ENCODE results near the gene CTDSPL. TPM values are rescaled to one million over a fixed set of nuclear protein-coding genes. Genes with fewer than 3 reads are reported as not detected.

Gene CTDSPL
- total RNA-seq, 1 experiment from 2014 or later: 34.4 TPM

DNA sequence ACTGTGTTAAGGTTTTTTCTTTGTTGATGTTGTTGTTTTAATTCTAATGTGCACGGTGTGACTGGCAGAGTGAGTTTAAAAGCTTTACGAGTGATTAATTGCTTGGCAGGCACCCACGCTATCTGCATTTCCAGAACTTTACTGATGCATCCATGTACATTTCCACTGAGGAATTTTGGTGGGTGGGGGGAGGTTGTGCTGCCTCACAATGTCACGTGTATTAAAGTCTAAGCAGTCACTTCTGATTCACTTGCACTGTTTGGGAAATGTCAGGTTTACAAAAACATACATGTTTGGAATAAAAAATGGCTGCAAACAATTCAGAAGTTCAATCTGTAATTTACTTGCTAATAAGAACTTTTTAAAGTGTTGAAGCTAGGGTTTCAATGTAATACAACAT, 38.5 kb upstream of the CTDSPL start:
- no TSS peak for BruUV-seq (replicated peaks)
- ATAC-seq (no peak), DNase-seq (ENCODE audit: low read depth, low spot score) (no peak)
- Histone ChIP-seq H4K20me1 (ENCODE audit: insufficient read depth) (no peaks in the 10 kb centered on the region), H3K36me3 (ENCODE audit: control insufficient read depth in 1 of 2, insufficient read depth in 2 of 2, low read length in 2 of 2) (no peaks in the 10 kb centered on the region), H3K79me2 (ENCODE audit: insufficient read depth, low read length) (no peaks in the 10 kb centered on the region), H3K4me2 (ENCODE audit: low read length) (no peak overlapping the region), H3K4me3 (replicated peaks in 1 of 2; ENCODE audit: low read depth in 1 of 2, low read length in 2 of 2) (no peak overlapping the region), H3K4me1 (ENCODE audit: control insufficient read depth in 1 of 2, insufficient read depth in 2 of 2, low read length in 2 of 2) (no peaks in the 10 kb centered on the region), H3K27ac (ENCODE audit: low read depth, low read length) (no peak overlapping the region), H3K27me3 (ENCODE audit: insufficient read depth, low read length) (peaks cover 54% of the 10 kb centered on the region), H2AFZ (ENCODE audit: low read depth, low read length, poor library complexity, severe bottlenecking) (no peak overlapping the region), H3K9me3 (ENCODE audit: control insufficient read depth in 1 of 2, insufficient read depth in 1 of 2, low read depth in 1 of 2, low read length in 2 of 2) (no peaks in the 10 kb centered on the region), H3K9ac (ENCODE audit: low read length) (no peak overlapping the region), H3K9me2 (ENCODE audit: insufficient read depth) (no peaks in the 10 kb centered on the region)
- ChIA-PET CTCF (no interaction called here), POLR2A (no interaction called here), RAD21 (ENCODE audit: low non-redundant PET in 1 of 2, low total read pairs in 2 of 2, uncharacterized antibody in 2 of 2, unreplicated experiment in 2 of 2) (no interaction called here)
- intact Hi-C loops (cut with micrococcal nuclease): no loop called here
- no peak for TF ChIP-seq SRF (IDR thresholded peaks at IDR 0.05; ENCODE audit: low read depth)
- no peak for TF ChIP-seq EZH2phosphoT487 (IDR thresholded peaks at IDR 0.05; ENCODE audit: borderline replicate concordance)
- no peak for TF ChIP-seq RAD21 (IDR thresholded peaks at IDR 0.05; ENCODE audit: low read depth)
- TF ChIP-seq POLR2A (IDR thresholded peaks at IDR 0.05; ENCODE audit: borderline replicate concordance, extremely low read depth, insufficient read depth, insufficient read length): no peak
- TF ChIP-seq ELF1 (IDR thresholded peaks at IDR 0.05; ENCODE audit: borderline replicate concordance, low read depth): no peak
- TF ChIP-seq FOSL1 (IDR thresholded peaks at IDR 0.05; ENCODE audit: low read depth): no peak

DNA sequence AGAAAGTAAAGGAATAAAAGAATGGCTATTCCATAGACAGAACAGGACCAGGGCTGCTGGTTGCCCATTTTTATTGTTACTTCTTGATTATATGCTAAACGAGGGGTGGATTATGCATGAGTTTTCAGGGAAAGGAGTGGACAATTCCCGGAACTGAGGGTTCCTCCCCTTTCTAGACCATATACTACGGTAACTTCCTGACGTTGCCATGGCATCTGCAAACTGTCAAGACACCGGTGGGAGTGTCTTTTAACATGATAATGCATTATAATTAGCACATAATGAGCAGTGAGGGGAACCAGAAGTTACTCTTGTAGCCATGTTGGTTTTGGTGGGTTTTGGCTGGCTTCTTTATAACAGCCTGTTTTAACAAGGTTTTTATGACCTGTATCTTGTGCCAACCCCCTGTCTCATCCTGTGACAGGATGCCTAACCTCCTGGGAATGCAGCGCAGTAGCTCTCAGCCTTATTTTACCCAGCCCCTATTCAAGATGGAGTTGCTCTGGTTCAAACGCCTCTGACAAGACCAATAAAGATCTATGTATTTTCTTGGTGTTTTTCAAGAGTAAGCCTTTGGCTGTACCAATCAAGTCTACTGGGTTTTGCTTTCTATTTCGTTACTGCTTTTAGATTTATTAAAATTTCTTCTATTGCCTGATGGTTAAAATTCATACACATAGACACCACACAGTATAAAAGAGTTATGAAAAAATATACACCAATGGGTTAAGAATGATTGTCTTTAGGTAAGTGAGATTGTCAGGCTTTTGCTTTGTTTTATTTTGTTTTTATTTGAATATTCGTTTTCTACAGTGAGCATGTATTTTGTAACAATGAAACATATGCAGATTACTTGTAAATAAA, 37.4 kb upstream of the CTDSPL start:
- no peaks in the 10 kb centered on the region for H3K36me3 ChIP-seq (ENCODE audit: control insufficient read depth in 1 of 2, insufficient read depth in 2 of 2, low read length in 2 of 2)
- POLR2A ChIA-PET: no interaction called here
- BruUV-seq (replicated peaks): no TSS peak
- H3K9ac ChIP-seq (ENCODE audit: low read length): no peak overlapping the region
- no peak overlapping the region for H3K27ac ChIP-seq (ENCODE audit: low read depth, low read length)
- TF ChIP-seq ELF1 (IDR thresholded peaks at IDR 0.05; ENCODE audit: borderline replicate concordance, low read depth): no peak
- no peak for TF ChIP-seq ZFX (IDR thresholded peaks at IDR 0.05)
- TF ChIP-seq CBX3 (IDR thresholded peaks at IDR 0.05; ENCODE audit: low read depth): no peak
- no peak for TF ChIP-seq RAD21 (IDR thresholded peaks at IDR 0.05; ENCODE audit: low read depth)
- TF ChIP-seq SIN3A (IDR thresholded peaks at IDR 0.05; ENCODE audit: low read depth): no peak
- no peaks in the 10 kb centered on the region for H3K9me2 ChIP-seq (ENCODE audit: insufficient read depth)
- no peak overlapping the region for H3K4me3 ChIP-seq (replicated peaks in 1 of 2; ENCODE audit: low read depth in 1 of 2, low read length in 2 of 2)
- H2AFZ ChIP-seq (ENCODE audit: low read depth, low read length, poor library complexity, severe bottlenecking): no peak overlapping the region
- peaks cover 54% of the 10 kb centered on the region for H3K27me3 ChIP-seq (ENCODE audit: insufficient read depth, low read length)
- H3K4me1 ChIP-seq (ENCODE audit: control insufficient read depth in 1 of 2, insufficient read depth in 2 of 2, low read length in 2 of 2): no peaks in the 10 kb centered on the region
- no peak overlapping the region for H3K4me2 ChIP-seq (ENCODE audit: low read length)
- no peak for DNase-seq (ENCODE audit: low read depth, low spot score)
- intact Hi-C loops (cut with micrococcal nuclease): no loop called here
- no peaks in the 10 kb centered on the region for H3K9me3 ChIP-seq (ENCODE audit: control insufficient read depth in 1 of 2, insufficient read depth in 1 of 2, low read depth in 1 of 2, low read length in 2 of 2)
- RAD21 ChIA-PET (ENCODE audit: low non-redundant PET in 1 of 2, low total read pairs in 2 of 2, uncharacterized antibody in 2 of 2, unreplicated experiment in 2 of 2): no interaction called here
- no peak for ATAC-seq
- no peaks in the 10 kb centered on the region for H3K79me2 ChIP-seq (ENCODE audit: insufficient read depth, low read length)
- no peaks in the 10 kb centered on the region for H4K20me1 ChIP-seq (ENCODE audit: insufficient read depth)
- CTCF ChIA-PET: no interaction called here

All from HCT116 (cell line).